OCI-LY1 (cell line): ENCODE results near the gene MAGI1.

Experiments used
- H2AFZ ChIP-seq: fragments of 200-600 bp; sonication (generic), shearing (Covaris generic); 2 replicates; pipeline ENCODE4 v1.6.0; 2014; ENCODE audit warnings: antibody characterized with exemption, mild to moderate bottlenecking, low read length
- H3F3A ChIP-seq: fragments of 200-600 bp; sonication (generic), shearing (Covaris generic); 2 replicates; pipeline ENCODE4 v1.6.0; 2014; ENCODE audit warnings: mild to moderate bottlenecking, antibody characterized with exemption, low read length, moderate library complexity; ENCODE audit not compliant: insufficient read depth
- H3K27ac ChIP-seq: fragments of 200-600 bp; sonication (generic); 2 replicates; pipeline ENCODE4 v1.5.1; 2014; ENCODE audit warnings: low read length, mixed run types, mild to moderate bottlenecking, low read depth; ENCODE audit not compliant: poor library complexity, severe bottlenecking
- H3K27me3 ChIP-seq: fragments of 200-600 bp; sonication (generic); 2 replicates; pipeline ENCODE4 v1.6.0; 2014; ENCODE audit warnings: antibody characterized with exemption, mild to moderate bottlenecking, low read length, moderate library complexity; ENCODE audit not compliant: insufficient read depth
- H3K36me3 ChIP-seq: fragments of 200-600 bp; sonication (generic); 2 replicates; pipeline ENCODE4 v1.6.1; 2014; ENCODE audit warnings: mild to moderate bottlenecking, antibody characterized with exemption, low read length, moderate library complexity, mixed read lengths; ENCODE audit not compliant: insufficient read depth
- H3K4me1 ChIP-seq: fragments of 200-600 bp; sonication (generic); 2 replicates; pipeline ENCODE4 v1.5.1; 2014; ENCODE audit warnings: mild to moderate bottlenecking, low read length, moderate library complexity; ENCODE audit not compliant: insufficient read depth, severe bottlenecking
- H3K4me2 ChIP-seq: fragments of 200-600 bp; sonication (generic), shearing (Covaris generic); 2 replicates; pipeline ENCODE4 v1.6.1; 2014; ENCODE audit warnings: low read length
- H3K4me3 ChIP-seq: fragments of 200-600 bp; sonication (generic); 2 replicates; pipeline ENCODE4 v1.5.1; 2014; ENCODE audit warnings: low read length, low read depth, mild to moderate bottlenecking, mixed read lengths; ENCODE audit not compliant: poor library complexity, severe bottlenecking
- H3K79me2 ChIP-seq: fragments of 200-600 bp; shearing (Covaris generic); 2 replicates; pipeline ENCODE4 v1.6.1; 2016; ENCODE audit warnings: mixed run types, low read length, mixed read lengths; ENCODE audit not compliant: insufficient read depth
- H3K9ac ChIP-seq: fragments of 200-600 bp; sonication (generic), shearing (Covaris generic); 2 replicates; pipeline ENCODE4 v1.6.1; 2014; ENCODE audit warnings: mild to moderate bottlenecking, low read length, mixed read lengths
- H3K9me2 ChIP-seq: fragments of 200-600 bp; sonication (generic), shearing (Covaris generic); 2 replicates; pipeline ENCODE4 v1.6.1; 2014; ENCODE audit warnings: low read depth, mild to moderate bottlenecking, low read length, mixed read lengths
- H3K9me3 ChIP-seq: fragments of 200-600 bp; shearing (Covaris generic); 2 replicates; pipeline ENCODE4 v1.6.1; 2014; ENCODE audit warnings: low read length, mixed read lengths
- H4K20me1 ChIP-seq: fragments of 200-600 bp; sonication (generic), shearing (Covaris generic); 2 replicates; pipeline ENCODE4 v1.6.0; 2016; ENCODE audit warnings: mild to moderate bottlenecking, low read length; ENCODE audit not compliant: insufficient read depth
- CTCF ChIP-seq: fragments of 200-600 bp; sonication (generic), shearing (Covaris generic); IDR thresholded peaks from 2 replicates; pipeline ENCODE4 v1.5.1; 2017; ENCODE audit warnings: mild to moderate bottlenecking, antibody characterized with exemption, low read length, moderate library complexity, mixed read lengths
- EZH2 ChIP-seq: fragments of 200-600 bp; sonication (generic), shearing (Covaris generic); IDR thresholded peaks from 2 replicates; pipeline ENCODE4 v1.8.0; 2017; ENCODE audit warnings: borderline replicate concordance, mixed run types, mild to moderate bottlenecking, antibody characterized with exemption, low read length, moderate library complexity, mixed read lengths

Gene MAGI1

GRCh38 chr3:65808824-65809223, 229.9 kb downstream of the MAGI1 start:
- TF ChIP-seq CTCF (no peak), EZH2 (no peak)
- H3K27ac ChIP-seq = no peak overlapping the region
- H3K9me2 ChIP-seq = no peaks in the 10 kb centered on the region
- H3K36me3 ChIP-seq = no peaks in the 10 kb centered on the region
- no peak overlapping the region for H3K4me3 ChIP-seq
- H4K20me1 ChIP-seq = no peaks in the 10 kb centered on the region
- no peaks in the 10 kb centered on the region for H3K27me3 ChIP-seq
- H3K9me3 ChIP-seq = no peaks in the 10 kb centered on the region
- H3K4me2 ChIP-seq = no peak overlapping the region
- H3K9ac ChIP-seq = no peak overlapping the region
- no peaks in the 10 kb centered on the region for H3K79me2 ChIP-seq
- H3F3A ChIP-seq = no peaks in the 10 kb centered on the region
- H2AFZ ChIP-seq = no peak overlapping the region
- no peaks in the 10 kb centered on the region for H3K4me1 ChIP-seq

- no peaks in the 10 kb centered on the region for H3K4me1 ChIP-seq
- H3K36me3 ChIP-seq = no peaks in the 10 kb centered on the region
- H3K27me3 ChIP-seq = no peaks in the 10 kb centered on the region
- H3K9me3 ChIP-seq = no peaks in the 10 kb centered on the region
- H3K79me2 ChIP-seq = no peaks in the 10 kb centered on the region
- no peaks in the 10 kb centered on the region for H4K20me1 ChIP-seq
- no peak overlapping the region for H3K9ac ChIP-seq
- TF ChIP-seq EZH2 (no peak), CTCF (no peak)
- no peak overlapping the region for H3K27ac ChIP-seq
- no peaks in the 10 kb centered on the region for H3F3A ChIP-seq
- no peak overlapping the region for H3K4me3 ChIP-seq
- no peak overlapping the region for H2AFZ ChIP-seq
- no peaks in the 10 kb centered on the region for H3K9me2 ChIP-seq
- no peak overlapping the region for H3K4me2 ChIP-seq
Measured at GRCh38 chr3:65808407-65808806, 230.3 kb downstream of the MAGI1 start.

- Histone ChIP-seq H3K9me2 (no peaks in the 10 kb centered on the region), H3K79me2 (no peaks in the 10 kb centered on the region), H3K4me3 (no peak overlapping the region), H2AFZ (no peak overlapping the region), H4K20me1 (no peaks in the 10 kb centered on the region), H3K9me3 (no peaks in the 10 kb centered on the region), H3K36me3 (no peaks in the 10 kb centered on the region), H3K27ac (no peak overlapping the region), H3K4me1 (no peaks in the 10 kb centered on the region), H3K9ac (no peak overlapping the region), H3K27me3 (no peaks in the 10 kb centered on the region), H3F3A (no peaks in the 10 kb centered on the region), H3K4me2 (no peak overlapping the region)
- TF ChIP-seq CTCF = no peak
- no peak for TF ChIP-seq EZH2
Measured at GRCh38 chr3:65807225-65807624, 231.5 kb downstream of the MAGI1 start.
